Liver (tissue), 3 donors: ENCODE results near the gene CDHR4.

Experiments used
- EGR1 ChIP-seq, 2 donors: IDR thresholded peaks; 2 replicates each; pipeline ENCODE4 v1.6.1; 2016 to 2018; ENCODE audit warnings: antibody characterized with exemption in 2 of 2, low read depth in 2 of 2
- FOXA1 ChIP-seq: IDR thresholded peaks from 2 replicates; pipeline ENCODE4 v1.6.1; 2016; ENCODE audit warnings: antibody characterized with exemption
- GABPA ChIP-seq, 2 donors: IDR thresholded peaks in 1 of 2; conservative IDR thresholded peaks in 1 of 2; 2 replicates each; pipeline ENCODE4 v1.6.1; 2016; ENCODE audit warnings: antibody characterized with exemption in 2 of 2, mild to moderate bottlenecking in 1 of 2, moderate library complexity in 1 of 2
- JUND ChIP-seq, 2 donors: IDR thresholded peaks; 2 replicates each; pipeline ENCODE4 v1.6.1; 2016; ENCODE audit warnings: antibody characterized with exemption in 2 of 2
- NR2F2 ChIP-seq: IDR thresholded peaks from 2 replicates; pipeline ENCODE4 v1.6.1; 2016; ENCODE audit warnings: antibody characterized with exemption
- RXRA ChIP-seq, 2 donors: IDR thresholded peaks; 2 replicates each; pipeline ENCODE4 v1.6.1; 2017 to 2018; ENCODE audit warnings: antibody characterized with exemption in 2 of 2, mild to moderate bottlenecking in 1 of 2
- SP1 ChIP-seq: IDR thresholded peaks from 2 replicates; pipeline ENCODE4 v1.6.1; 2018; ENCODE audit warnings: antibody characterized with exemption, mild to moderate bottlenecking
- TAF1 ChIP-seq: conservative IDR thresholded peaks from 2 replicates; pipeline ENCODE4 v1.6.1; 2016; ENCODE audit warnings: antibody characterized with exemption, mild to moderate bottlenecking
- YY1 ChIP-seq: IDR thresholded peaks from 2 replicates; pipeline ENCODE4 v1.6.1; 2016; ENCODE audit warnings: antibody characterized with exemption, mild to moderate bottlenecking
- TF ChIP-seq, protein P1 (sequence below): IDR thresholded peaks from 2 replicates; pipeline ENCODE4 v1.6.1; 2016; ENCODE audit warnings: antibody characterized with exemption
- TF ChIP-seq, protein P2 (sequence below): fragments of 150-350 bp; IDR thresholded peaks from 2 replicates; pipeline ENCODE4 v1.5.1; 2017; ENCODE audit warnings: improper control_type of control experiment, low read depth, low read length; ENCODE audit not compliant: missing input control
- TF ChIP-seq, protein P3 (sequence below): IDR thresholded peaks from 2 replicates; pipeline ENCODE4 v1.6.1; 2016; ENCODE audit warnings: antibody characterized with exemption
- TF ChIP-seq, protein P4 (sequence below): IDR thresholded peaks from 2 replicates; pipeline ENCODE4 v1.6.1; 2016; ENCODE audit warnings: antibody characterized with exemption
- TF ChIP-seq, protein P5 (sequence below): IDR thresholded peaks from 2 replicates; pipeline ENCODE4 v1.6.1; 2016; ENCODE audit warnings: antibody characterized with exemption, mild to moderate bottlenecking
- donor health status: healthy.
- donor health status: healthy.

DNA sequence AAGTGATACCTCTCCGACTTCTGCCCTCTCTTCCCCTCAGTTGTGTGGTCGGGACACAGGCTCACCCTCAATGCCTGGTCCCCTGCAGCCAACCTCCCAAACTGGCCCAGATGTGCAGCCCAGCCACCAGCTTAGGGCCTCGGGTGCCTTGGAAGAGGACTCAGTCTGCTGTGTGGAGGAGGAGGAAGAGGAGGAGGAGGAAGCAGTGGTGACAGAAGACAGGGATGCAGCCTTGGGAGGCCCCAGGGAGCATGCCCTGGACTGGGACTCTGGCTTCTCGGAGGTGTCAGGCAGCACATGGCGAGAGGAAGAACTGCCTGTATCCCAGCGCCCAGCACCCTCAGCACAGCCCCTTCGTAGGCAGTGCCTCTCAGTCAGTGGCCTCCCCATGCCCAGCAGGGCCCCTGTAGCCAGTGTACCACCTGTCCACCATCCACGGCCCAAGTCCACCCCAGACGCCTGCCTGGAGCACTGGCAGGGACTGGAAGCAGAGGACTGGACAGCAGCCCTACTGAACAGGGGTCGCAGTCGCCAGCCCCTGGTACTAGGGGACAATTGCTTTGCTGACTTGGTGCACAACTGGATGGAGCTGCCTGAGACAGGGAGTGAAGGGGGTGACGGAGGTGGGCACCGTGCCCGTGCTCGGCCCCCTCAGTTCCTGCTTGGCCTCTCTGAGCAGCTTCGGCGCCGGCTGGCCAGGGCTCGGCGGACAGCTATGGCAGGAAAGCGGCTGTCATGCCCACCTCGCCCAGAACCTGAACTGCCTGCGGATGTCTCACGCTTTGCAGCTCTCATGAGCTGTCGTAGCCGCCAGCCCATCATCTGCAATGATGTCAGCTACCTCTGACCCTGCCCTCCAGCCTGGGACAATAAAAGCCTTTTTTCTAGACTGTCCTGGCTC, 4.7 kb upstream of the CDHR4 start:
- TF ChIP-seq, protein P1, sequence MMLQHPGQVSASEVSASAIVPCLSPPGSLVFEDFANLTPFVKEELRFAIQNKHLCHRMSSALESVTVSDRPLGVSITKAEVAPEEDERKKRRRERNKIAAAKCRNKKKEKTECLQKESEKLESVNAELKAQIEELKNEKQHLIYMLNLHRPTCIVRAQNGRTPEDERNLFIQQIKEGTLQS: no peak
- TF ChIP-seq, protein P2, sequence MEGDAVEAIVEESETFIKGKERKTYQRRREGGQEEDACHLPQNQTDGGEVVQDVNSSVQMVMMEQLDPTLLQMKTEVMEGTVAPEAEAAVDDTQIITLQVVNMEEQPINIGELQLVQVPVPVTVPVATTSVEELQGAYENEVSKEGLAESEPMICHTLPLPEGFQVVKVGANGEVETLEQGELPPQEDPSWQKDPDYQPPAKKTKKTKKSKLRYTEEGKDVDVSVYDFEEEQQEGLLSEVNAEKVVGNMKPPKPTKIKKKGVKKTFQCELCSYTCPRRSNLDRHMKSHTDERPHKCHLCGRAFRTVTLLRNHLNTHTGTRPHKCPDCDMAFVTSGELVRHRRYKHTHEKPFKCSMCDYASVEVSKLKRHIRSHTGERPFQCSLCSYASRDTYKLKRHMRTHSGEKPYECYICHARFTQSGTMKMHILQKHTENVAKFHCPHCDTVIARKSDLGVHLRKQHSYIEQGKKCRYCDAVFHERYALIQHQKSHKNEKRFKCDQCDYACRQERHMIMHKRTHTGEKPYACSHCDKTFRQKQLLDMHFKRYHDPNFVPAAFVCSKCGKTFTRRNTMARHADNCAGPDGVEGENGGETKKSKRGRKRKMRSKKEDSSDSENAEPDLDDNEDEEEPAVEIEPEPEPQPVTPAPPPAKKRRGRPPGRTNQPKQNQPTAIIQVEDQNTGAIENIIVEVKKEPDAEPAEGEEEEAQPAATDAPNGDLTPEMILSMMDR: no peak
- no peak for TF ChIP-seq EGR1 (IDR thresholded peaks at IDR 0.05; ENCODE audit: low read depth in 2 of 2)
- TF ChIP-seq SP1: no peak
- TF ChIP-seq GABPA (IDR thresholded peaks at IDR 0.05 in 1 of 2, conservative IDR thresholded peaks at IDR 0.05 in 1 of 2): no peak
- TF ChIP-seq NR2F2: no peak
- TF ChIP-seq TAF1: no peak
- TF ChIP-seq, protein P3, sequence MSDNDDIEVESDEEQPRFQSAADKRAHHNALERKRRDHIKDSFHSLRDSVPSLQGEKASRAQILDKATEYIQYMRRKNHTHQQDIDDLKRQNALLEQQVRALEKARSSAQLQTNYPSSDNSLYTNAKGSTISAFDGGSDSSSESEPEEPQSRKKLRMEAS: no peak
- TF ChIP-seq, protein P4, sequence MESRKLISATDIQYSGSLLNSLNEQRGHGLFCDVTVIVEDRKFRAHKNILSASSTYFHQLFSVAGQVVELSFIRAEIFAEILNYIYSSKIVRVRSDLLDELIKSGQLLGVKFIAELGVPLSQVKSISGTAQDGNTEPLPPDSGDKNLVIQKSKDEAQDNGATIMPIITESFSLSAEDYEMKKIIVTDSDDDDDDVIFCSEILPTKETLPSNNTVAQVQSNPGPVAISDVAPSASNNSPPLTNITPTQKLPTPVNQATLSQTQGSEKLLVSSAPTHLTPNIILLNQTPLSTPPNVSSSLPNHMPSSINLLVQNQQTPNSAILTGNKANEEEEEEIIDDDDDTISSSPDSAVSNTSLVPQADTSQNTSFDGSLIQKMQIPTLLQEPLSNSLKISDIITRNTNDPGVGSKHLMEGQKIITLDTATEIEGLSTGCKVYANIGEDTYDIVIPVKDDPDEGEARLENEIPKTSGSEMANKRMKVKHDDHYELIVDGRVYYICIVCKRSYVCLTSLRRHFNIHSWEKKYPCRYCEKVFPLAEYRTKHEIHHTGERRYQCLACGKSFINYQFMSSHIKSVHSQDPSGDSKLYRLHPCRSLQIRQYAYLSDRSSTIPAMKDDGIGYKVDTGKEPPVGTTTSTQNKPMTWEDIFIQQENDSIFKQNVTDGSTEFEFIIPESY: no peak
- TF ChIP-seq JUND (IDR thresholded peaks at IDR 0.05): no peak
- no peak for TF ChIP-seq FOXA1
- TF ChIP-seq YY1: no peak
- no peak for TF ChIP-seq RXRA (IDR thresholded peaks at IDR 0.05)
- TF ChIP-seq, protein P5, sequence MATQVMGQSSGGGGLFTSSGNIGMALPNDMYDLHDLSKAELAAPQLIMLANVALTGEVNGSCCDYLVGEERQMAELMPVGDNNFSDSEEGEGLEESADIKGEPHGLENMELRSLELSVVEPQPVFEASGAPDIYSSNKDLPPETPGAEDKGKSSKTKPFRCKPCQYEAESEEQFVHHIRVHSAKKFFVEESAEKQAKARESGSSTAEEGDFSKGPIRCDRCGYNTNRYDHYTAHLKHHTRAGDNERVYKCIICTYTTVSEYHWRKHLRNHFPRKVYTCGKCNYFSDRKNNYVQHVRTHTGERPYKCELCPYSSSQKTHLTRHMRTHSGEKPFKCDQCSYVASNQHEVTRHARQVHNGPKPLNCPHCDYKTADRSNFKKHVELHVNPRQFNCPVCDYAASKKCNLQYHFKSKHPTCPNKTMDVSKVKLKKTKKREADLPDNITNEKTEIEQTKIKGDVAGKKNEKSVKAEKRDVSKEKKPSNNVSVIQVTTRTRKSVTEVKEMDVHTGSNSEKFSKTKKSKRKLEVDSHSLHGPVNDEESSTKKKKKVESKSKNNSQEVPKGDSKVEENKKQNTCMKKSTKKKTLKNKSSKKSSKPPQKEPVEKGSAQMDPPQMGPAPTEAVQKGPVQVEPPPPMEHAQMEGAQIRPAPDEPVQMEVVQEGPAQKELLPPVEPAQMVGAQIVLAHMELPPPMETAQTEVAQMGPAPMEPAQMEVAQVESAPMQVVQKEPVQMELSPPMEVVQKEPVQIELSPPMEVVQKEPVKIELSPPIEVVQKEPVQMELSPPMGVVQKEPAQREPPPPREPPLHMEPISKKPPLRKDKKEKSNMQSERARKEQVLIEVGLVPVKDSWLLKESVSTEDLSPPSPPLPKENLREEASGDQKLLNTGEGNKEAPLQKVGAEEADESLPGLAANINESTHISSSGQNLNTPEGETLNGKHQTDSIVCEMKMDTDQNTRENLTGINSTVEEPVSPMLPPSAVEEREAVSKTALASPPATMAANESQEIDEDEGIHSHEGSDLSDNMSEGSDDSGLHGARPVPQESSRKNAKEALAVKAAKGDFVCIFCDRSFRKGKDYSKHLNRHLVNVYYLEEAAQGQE: no peak
